ENCODE data around the gene CHST11. TPM values are rescaled to one million over a fixed set of nuclear protein-coding genes. Genes with fewer than 3 reads are reported as not detected.
A peak's percentile ranks its signal among the peaks of the same experiment; 100 is the strongest.

The CHST11 gene
- total and polyA plus RNA-seq, 2 of the 4 experiments (the other 2 are of a cell fraction) = 1.4 to 2.7 TPM

DNA sequence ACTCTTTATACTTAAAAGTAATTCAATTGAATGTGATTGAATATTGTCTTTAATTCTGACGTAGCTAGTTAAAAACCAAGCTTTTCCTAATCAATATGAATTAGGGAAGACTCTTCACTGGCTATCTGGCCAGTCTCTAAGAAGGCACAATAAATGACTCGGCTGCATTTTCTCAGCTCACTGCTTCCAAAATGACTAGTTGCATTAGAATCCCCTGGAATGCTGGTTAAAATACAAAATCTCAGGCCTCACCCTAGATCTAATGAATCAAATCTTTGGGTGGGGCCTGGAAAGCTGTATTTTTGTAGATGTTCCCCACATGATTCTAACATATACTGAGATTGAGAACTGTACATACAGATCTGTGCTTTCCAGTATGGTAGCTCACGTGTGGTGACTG lies 242.1 kb downstream of the CHST11 start:
- H2BK120ac ChIP-seq (ENCODE audit: low read depth, low read length) = no peak overlapping the region
- no peak overlapping the region for H2BK20ac ChIP-seq (ENCODE audit: low read depth, low read length)
- no peak overlapping the region for H3K4ac ChIP-seq (ENCODE audit: low read depth, low read length)
- no peak overlapping the region for H3K14ac ChIP-seq (replicated peaks; ENCODE audit: low read depth, low read length)
- no peak overlapping the region for H3K9ac ChIP-seq (ENCODE audit: low read depth, low read length)
- in situ Hi-C loops (cut with MboI; ENCODE audit: low sequenced_read_pairs) = no loop called here
- no peaks in the 10 kb centered on the region for H4K20me1 ChIP-seq (ENCODE audit: insufficient read depth, low read length)
- H4K91ac ChIP-seq (ENCODE audit: insufficient read depth, low read depth, low read length) = no peak overlapping the region
- H3K4me1 ChIP-seq (ENCODE audit: control insufficient read depth, insufficient read depth, low read length) = peaks cover 4% of the 10 kb centered on the region; the same call in 1 of the 2 replicates
- no peak overlapping the region for H3K18ac ChIP-seq (ENCODE audit: low read depth, low read length)
- peaks cover 2% of the 10 kb centered on the region; the same call in 1 of the 2 replicates for H3K27me3 ChIP-seq (ENCODE audit: control insufficient read depth, insufficient read depth, low read length)
- no peak overlapping the region for H2BK15ac ChIP-seq (ENCODE audit: low read depth, low read length)
- intact Hi-C loops (cut with micrococcal nuclease) = no loop called here
- no TSS peak for BruUV-seq (replicated peaks)
- no peaks in the 10 kb centered on the region for H3K9me3 ChIP-seq (ENCODE audit: control insufficient read depth, insufficient read depth, low read length)
- H3K23ac ChIP-seq (ENCODE audit: low read depth, low read length) = no peak overlapping the region
- no peak overlapping the region for H2AK5ac ChIP-seq (ENCODE audit: low read depth, low read length)
- no CpG with 5 or more reads among the region's 3 CpGs for WGBS, 2 experiments (ENCODE audit: extremely low coverage in 2 of 2, insufficient read length in 1 of 2)
- H2AFZ ChIP-seq (replicated peaks; ENCODE audit: low read length, poor library complexity) = no peak overlapping the region
- ChIA-PET CTCF (no interaction called here), POLR2A (ENCODE audit: unreplicated experiment) (no interaction called here)
- no peaks in the 10 kb centered on the region for H3K79me1 ChIP-seq (ENCODE audit: low read depth in 1 of 2, low read length in 2 of 2)
- H2BK5ac ChIP-seq (ENCODE audit: low read depth, low read length, poor library complexity, severe bottlenecking) = no peak overlapping the region
- no peak overlapping the region for H2AK9ac ChIP-seq (replicated peaks; ENCODE audit: low read depth, low read length, poor library complexity)
- no peak overlapping the region for H4K5ac ChIP-seq (ENCODE audit: low read depth, low read length)
- no peak overlapping the region for H4K8ac ChIP-seq (ENCODE audit: low read depth in 2 of 2, low read length in 2 of 2)
- TF ChIP-seq RAD21 (IDR thresholded peaks at IDR 0.05; ENCODE audit: low read length) = no peak
- no peak for TF ChIP-seq MAFK (IDR thresholded peaks at IDR 0.05; ENCODE audit: low read depth, low read length)
- no peak for TF ChIP-seq MAZ (IDR thresholded peaks at IDR 0.05; ENCODE audit: borderline replicate concordance, low read depth, low read length)
- no peak for TF ChIP-seq CEBPB (IDR thresholded peaks at IDR 0.05; ENCODE audit: low read depth, low read length)
- H3K4me2 ChIP-seq (ENCODE audit: low read depth, low read length) = no peak overlapping the region
- H3K56ac ChIP-seq (ENCODE audit: extremely low read depth, insufficient read depth, low read length) = no peak overlapping the region
- no peak overlapping the region for H3K27ac ChIP-seq (ENCODE audit: insufficient read depth, low read length)
- DNase-seq (peak; percentile 32), ATAC-seq (ENCODE audit: low read depth) (no peak)
- no peak overlapping the region for H3K4me3 ChIP-seq (ENCODE audit: insufficient read depth, low read depth, low read length)
- H3K36me3 ChIP-seq (ENCODE audit: control insufficient read depth, insufficient read depth, low read length) = no peaks in the 10 kb centered on the region
- dilution Hi-C loops (cut with HindIII; ENCODE audit: low sequenced_read_pairs, unreplicated experiment) = no loop called here
- H3K9me1 ChIP-seq (ENCODE audit: insufficient read depth, low read length) = 0 out of 2 replicates have a peak, but pooled peaks cover 5% of the 10 kb centered on the region
